Astrocyte of the cerebellum (primary cell): ENCODE measurements around the gene TMEM229B.

Experiments
- DNase-seq: peaks from one replicate; pipeline ENCODE4 v3.0.0-alpha.2; 2011; ENCODE audit warnings: low read depth
- H3K4me3 ChIP-seq: 2 replicates; pipeline ENCODE4 v1.5.1; 2011; ENCODE audit warnings: mild to moderate bottlenecking, low read depth, low read length, moderate library complexity
- in situ Hi-C: cut with HindIII; loops from 2 replicates; pipeline ENCODE4 v1.10.0; 2017; ENCODE audit warnings: low sequenced_read_pairs
- TF ChIP-seq, protein P1 (sequence below): IDR thresholded peaks from 2 replicates; pipeline ENCODE4 v1.5.1; 2012; ENCODE audit warnings: low read length, low read depth, moderate library complexity, mild to moderate bottlenecking; ENCODE audit errors: missing control alignments

Gene TMEM229B

DNA sequence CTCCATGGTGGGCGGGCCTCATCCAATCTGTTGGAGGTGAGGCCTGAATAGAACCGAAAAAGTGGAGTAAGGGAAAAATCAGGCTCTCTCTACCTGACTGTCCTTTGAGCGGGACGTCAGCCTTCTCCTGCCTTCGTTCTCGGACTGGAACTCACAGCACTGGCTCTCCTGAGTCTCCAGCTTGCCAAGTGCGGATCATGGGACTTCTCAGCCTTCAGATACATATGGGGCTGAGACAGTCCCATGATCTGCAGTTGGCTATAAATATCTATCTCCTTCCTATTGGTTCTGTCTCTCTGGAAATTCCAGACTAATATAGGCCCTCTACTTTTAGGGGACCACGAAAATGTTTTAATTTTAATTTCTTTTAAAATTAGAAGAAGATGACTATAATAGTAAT, 46.8 kb downstream of the TMEM229B start:
- TF ChIP-seq, protein P1, sequence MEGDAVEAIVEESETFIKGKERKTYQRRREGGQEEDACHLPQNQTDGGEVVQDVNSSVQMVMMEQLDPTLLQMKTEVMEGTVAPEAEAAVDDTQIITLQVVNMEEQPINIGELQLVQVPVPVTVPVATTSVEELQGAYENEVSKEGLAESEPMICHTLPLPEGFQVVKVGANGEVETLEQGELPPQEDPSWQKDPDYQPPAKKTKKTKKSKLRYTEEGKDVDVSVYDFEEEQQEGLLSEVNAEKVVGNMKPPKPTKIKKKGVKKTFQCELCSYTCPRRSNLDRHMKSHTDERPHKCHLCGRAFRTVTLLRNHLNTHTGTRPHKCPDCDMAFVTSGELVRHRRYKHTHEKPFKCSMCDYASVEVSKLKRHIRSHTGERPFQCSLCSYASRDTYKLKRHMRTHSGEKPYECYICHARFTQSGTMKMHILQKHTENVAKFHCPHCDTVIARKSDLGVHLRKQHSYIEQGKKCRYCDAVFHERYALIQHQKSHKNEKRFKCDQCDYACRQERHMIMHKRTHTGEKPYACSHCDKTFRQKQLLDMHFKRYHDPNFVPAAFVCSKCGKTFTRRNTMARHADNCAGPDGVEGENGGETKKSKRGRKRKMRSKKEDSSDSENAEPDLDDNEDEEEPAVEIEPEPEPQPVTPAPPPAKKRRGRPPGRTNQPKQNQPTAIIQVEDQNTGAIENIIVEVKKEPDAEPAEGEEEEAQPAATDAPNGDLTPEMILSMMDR = no peak
- H3K4me3 ChIP-seq = no peak overlapping the region
- DNase-seq = no peak
- in situ Hi-C loops = no loop called here

DNA sequence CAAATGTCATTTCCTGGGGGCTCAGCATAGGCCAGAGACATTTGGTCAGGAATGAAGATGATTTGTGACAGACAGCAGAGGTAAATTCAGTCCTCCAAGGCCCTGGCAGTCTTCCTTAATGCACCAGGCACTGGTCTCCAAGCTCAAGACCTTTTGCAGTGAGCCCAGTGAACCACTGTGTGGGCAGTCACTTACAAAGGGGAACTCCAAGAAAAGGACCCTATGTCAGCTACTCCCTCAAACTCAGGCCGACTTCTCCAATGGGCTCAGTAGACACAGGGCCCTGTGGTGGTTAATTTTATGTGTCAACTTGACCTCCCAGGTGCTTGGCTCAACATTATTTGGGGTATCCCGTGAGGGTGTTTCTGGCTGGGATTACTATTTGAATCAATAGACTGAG, 47.3 kb downstream of the TMEM229B start:
- in situ Hi-C loops = no loop called here

DNA sequence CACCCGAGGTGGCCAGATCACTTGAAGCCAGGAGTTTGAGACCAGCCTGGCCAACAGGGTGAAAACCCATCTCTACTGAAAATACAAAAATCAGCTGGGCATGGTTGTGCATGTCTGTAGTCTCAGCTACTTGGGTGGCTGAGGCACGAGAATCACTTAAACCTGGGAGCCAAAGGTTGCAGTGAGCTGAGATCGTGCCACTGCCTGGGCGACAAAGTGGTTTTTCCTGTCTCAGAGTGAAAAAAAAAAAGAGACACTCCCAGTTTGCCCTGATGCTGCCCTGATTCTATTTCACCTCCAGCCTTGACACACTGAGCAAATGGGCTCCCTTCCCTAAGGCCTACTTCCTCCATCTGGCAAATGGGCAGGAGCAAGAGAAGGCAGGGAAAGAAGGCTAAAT, 48.0 kb downstream of the TMEM229B start:
- H3K4me3 ChIP-seq = no peak overlapping the region
- no peak for DNase-seq
- TF ChIP-seq, protein P1 = no peak
- in situ Hi-C loops = no loop called here

More for the DNA sequence above, 47.3 kb downstream of the TMEM229B start:
- TF ChIP-seq, protein P1 = no peak
- DNase-seq = no peak
- no peak overlapping the region for H3K4me3 ChIP-seq

DNA sequence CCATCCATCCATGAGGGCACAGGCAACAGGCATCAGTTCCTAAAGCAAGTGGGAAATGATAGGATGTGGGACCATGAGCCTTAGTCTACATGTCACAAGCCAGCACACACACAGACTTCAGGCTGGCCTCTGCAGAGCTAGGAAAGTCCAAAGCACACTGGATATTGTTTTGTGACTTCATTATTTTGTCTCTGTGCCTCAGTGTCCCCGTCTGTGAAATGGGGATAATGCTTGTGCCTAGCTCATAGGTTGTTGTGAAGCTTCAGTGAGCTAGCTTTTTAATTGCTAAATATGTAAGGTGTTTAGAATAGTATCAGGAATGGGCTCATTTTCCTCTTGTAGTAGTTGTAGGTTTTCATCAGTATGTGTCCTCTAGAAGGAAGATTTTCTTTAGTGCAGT, 49.6 kb downstream of the TMEM229B start:
- no peak for DNase-seq
- in situ Hi-C loops = no loop called here
- no peak overlapping the region for H3K4me3 ChIP-seq
- TF ChIP-seq, protein P1 = no peak

DNA sequence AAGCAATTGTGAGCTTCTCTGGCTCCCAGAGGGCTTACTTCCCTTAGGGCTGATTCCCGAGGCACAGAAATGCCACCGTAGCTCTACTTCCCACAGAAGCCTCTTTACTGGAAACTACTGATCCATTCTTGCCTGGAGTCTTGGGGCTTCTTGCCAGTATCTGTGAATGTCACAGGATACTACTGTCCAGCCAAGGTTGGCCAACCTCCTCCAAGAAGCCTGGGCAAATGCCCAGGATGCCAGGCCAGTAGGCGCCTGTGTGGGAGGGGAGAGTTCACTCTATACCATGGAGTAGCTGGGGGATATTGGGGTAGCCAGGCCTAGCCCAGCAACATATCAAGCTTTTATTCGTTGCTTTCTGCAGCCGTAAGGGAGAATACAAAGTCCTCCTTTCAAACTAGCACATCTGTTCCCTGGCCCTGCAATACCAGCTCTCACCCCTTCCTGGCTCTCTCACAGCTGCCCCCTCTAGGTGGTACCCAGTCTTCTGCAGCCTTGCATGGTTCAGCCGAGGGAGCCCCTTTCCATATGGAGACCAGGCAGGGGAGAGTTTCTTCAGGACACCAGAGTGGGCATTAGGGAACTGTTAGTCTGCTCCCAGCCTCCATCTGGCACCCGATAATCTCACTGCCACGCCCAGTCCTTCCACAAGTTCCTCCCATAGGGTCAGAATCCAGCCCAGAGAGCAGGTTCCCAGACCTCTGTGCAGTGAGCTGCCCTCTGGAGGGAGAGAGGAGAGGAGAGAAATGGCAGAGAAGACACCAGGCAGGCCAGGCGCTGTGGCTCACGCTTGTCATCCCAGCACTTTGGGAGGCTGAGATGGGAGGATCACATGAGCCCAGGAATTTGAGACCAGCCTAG, 52.3 kb downstream of the TMEM229B start:
- TF ChIP-seq, protein P1 = no peak
- no peak overlapping the region for H3K4me3 ChIP-seq
- in situ Hi-C loops = no loop called here
- no peak for DNase-seq

DNA sequence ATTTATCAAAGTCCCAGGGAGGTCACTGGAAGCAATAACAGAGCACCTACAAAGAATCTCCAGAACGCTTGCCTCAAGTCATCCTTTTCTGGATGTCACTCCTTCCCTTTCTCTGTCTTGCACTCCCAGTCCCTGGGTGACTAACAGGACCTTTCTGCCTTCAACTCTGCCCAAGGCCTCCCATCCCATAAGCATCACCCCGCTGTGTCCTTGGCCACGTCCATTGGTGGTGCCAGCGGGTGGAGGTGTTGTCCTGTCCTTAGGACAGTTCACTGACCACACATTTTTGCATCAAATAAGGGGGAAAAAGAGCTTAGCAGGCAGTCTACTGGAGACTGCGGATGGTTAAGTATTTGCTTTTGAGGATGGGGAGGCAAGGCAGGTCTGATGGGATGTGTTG, 52.9 kb downstream of the TMEM229B start:
- no peak for DNase-seq
- in situ Hi-C loops = no loop called here
- no peak overlapping the region for H3K4me3 ChIP-seq
- TF ChIP-seq, protein P1 = no peak
